SK-N-SH (cell line): ENCODE data around the gene TBL2.
"Not testable (repeated sequence)": the region's sequence is repeated elsewhere in the genome, so short reads cannot be mapped to it uniquely, and the experiment has no call there.

Experiments
- CTCF ChIP-seq: fragments of 200-600 bp; sonication (generic); IDR thresholded peaks from 2 replicates; pipeline ENCODE4 v1.6.1; 2017; ENCODE audit warnings: antibody characterized with exemption, mild to moderate bottlenecking, moderate library complexity
- EP300 ChIP-seq, 2 experiments: IDR thresholded peaks; 2 replicates each; pipeline versions ENCODE4 v1.4.0 to v1.6.1; 2012; ENCODE audit warnings: borderline replicate concordance in 1 of 2, low read depth in 1 of 2, low read length in 1 of 2
- IRF3 ChIP-seq: fragments of 150-350 bp; IDR thresholded peaks from 2 replicates; pipeline ENCODE4 v1.6.1; 2016; ENCODE audit warnings: mild to moderate bottlenecking, low read depth, low read length
- PBX3 ChIP-seq: IDR thresholded peaks from 2 replicates; pipeline ENCODE4; 2012
- REST ChIP-seq: IDR thresholded peaks from 2 replicates; pipeline ENCODE4 v1.6.1; 2012; ENCODE audit warnings: mild to moderate bottlenecking, low read depth, low read length, moderate library complexity
- TAF1 ChIP-seq: IDR thresholded peaks from 2 replicates; pipeline ENCODE4 v1.6.1; 2012; ENCODE audit warnings: low read depth, mild to moderate bottlenecking, low read length, moderate library complexity, borderline replicate concordance
- TEAD4 ChIP-seq: IDR thresholded peaks from 2 replicates; pipeline ENCODE4 v1.4.0; 2012; ENCODE audit warnings: mild to moderate bottlenecking, borderline replicate concordance; ENCODE audit not compliant: insufficient read depth
- YY1 ChIP-seq: IDR thresholded peaks from 2 replicates; pipeline ENCODE4 v1.4.0; 2012; ENCODE audit warnings: low read depth, mild to moderate bottlenecking

DNA sequence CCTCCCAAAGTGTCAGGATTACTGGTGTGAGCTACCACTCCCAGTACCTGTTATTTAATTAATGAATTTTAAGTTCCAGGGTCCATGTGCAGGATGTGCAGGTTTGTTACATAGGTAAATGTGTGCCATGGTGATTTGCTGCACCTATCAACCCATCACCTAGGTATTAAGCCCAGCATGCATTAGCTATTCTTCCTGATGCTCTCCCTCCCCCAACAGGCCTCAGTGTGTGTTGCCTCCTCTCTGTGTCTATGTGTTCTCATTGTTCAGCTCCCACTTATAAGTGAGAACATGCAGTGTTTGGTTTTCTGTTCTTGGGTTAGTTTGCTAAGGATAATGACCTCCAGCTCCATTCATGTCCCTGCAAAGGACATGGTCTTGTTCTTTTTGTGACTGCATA lies 11.9 kb downstream of the TBL2 start:
- not testable (repeated sequence) for TF ChIP-seq REST; TEAD4; YY1; CTCF; IRF3; PBX3; TAF1; EP300 (IDR thresholded peaks at IDR 0.05; ENCODE audit: borderline replicate concordance in 1 of 2, low read depth in 1 of 2, low read length in 1 of 2)
